Measurements from ENCODE around the gene APBB2. TPM values are rescaled to one million over a fixed set of nuclear protein-coding genes. Genes with fewer than 3 reads are reported as not detected.

Gene APBB2
- total RNA-seq, 1 experiment from 2014 or later = 49.0 TPM

GRCh38 chr4:40808926-40809457 is 405.4 kb downstream of the APBB2 start (continued):
- TF ChIP-seq ERG (CRISPR knock-in tag; IDR thresholded peaks at IDR 0.05) (no peak), CTCF (IDR thresholded peaks at IDR 0.05) (no peak), TEAD1 (CRISPR knock-in tag; IDR thresholded peaks at IDR 0.05) (no peak), NFYB (CRISPR knock-in tag; conservative IDR thresholded peaks at IDR 0.05; ENCODE audit: low read depth) (no peak), SOX15 (CRISPR knock-in tag; IDR thresholded peaks at IDR 0.05) (no peak), ZNF281 (CRISPR knock-in tag; IDR thresholded peaks at IDR 0.05) (no peak), ATF6 (CRISPR knock-in tag; IDR thresholded peaks at IDR 0.05) (no peak), ZBTB43 (CRISPR knock-in tag; IDR thresholded peaks at IDR 0.05) (no peak)

- CTCF ChIA-PET = no interaction called here
- H3K27ac Mint-ChIP-seq = no peak overlapping the region
- ATAC-seq (no peak), DNase-seq (ENCODE audit: low spot score) (no peak)
- no peaks in the 10 kb centered on the region for H3K9me3 Mint-ChIP-seq
- no peaks in the 10 kb centered on the region for H3K27me3 Mint-ChIP-seq (ENCODE audit: low read depth)
- POLR2A ChIA-PET = interaction anchor here (0.6 kb wide), 1 partner anchor 1041 kb away, joined by 3 read pairs; no protein-coding TSS in a partner anchor
- no peaks in the 10 kb centered on the region for H3K36me3 Mint-ChIP-seq
- H3K4me1 Mint-ChIP-seq = no peaks in the 10 kb centered on the region
- H3K4me3 Mint-ChIP-seq = no peak overlapping the region
- TF ChIP-seq SOX15 (CRISPR knock-in tag; IDR thresholded peaks at IDR 0.05) (no peak), CTCF (IDR thresholded peaks at IDR 0.05) (no peak), HMGA2 (CRISPR knock-in tag; IDR thresholded peaks at IDR 0.05) (no peak), HMGXB4 (CRISPR knock-in tag; IDR thresholded peaks at IDR 0.05) (no peak), CDX4 (CRISPR knock-in tag; IDR thresholded peaks at IDR 0.05; ENCODE audit: borderline replicate concordance) (no peak), NFE2L1 (CRISPR knock-in tag; IDR thresholded peaks at IDR 0.05) (no peak), MYBL2 (CRISPR knock-in tag; IDR thresholded peaks at IDR 0.05) (no peak), ARID4B (CRISPR knock-in tag; IDR thresholded peaks at IDR 0.05; ENCODE audit: borderline replicate concordance) (no peak), TEAD4 (CRISPR knock-in tag; IDR thresholded peaks at IDR 0.05) (no peak), MXD4 (CRISPR knock-in tag; IDR thresholded peaks at IDR 0.05; ENCODE audit: borderline replicate concordance) (no peak)
Observed at GRCh38 chr4:40804598-40804997, 409.7 kb downstream of the APBB2 start.
